ENCODE measurements around the gene RHBDD1.

GRCh38 chr2:226973816-226974215 is 138.0 kb downstream of the RHBDD1 start:
- TF ChIP-seq CTCF (IDR thresholded peaks at IDR 0.05) = no peak
- no peak for TF ChIP-seq POLR2A (IDR thresholded peaks at IDR 0.05)
